SH-SY5Y (cell line): ENCODE data around the gene NUP133.

Experiments used
- GATA2 ChIP-seq: IDR thresholded peaks from 2 replicates; pipeline ENCODE4 v1.6.1; 2011; ENCODE audit warnings: mild to moderate bottlenecking, low read depth, low read length
- GATA3 ChIP-seq: IDR thresholded peaks from 2 replicates; pipeline ENCODE4 v1.6.1; 2011; ENCODE audit warnings: low read depth, mild to moderate bottlenecking, low read length, moderate library complexity

DNA sequence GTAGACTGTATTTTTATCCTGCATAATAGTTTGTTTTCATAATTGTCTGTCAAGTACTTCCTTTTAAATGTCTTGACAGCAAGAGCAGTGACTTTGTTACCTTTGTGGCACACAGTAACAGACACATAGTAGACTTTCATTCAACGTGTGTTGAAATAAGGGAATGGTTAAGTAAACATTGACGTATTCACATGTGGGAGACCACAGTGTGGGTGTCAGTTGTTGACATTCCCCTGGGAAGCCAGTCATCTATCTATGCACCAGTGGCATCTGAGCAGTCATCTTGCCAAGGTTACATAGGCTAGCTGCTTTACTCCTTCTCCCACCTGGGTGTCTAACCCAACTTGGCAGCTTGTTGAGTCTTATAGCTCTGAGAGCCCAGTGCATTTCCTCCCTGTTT, 1.4 kb upstream of the NUP133 start:
- no peak for TF ChIP-seq GATA2
- TF ChIP-seq GATA3 = no peak
